GM19395 (cell line): Measurements from ENCODE around the gene SYT12.
"Not testable (repeated sequence)": the region's sequence is repeated elsewhere in the genome, so short reads cannot be mapped to it uniquely, and the experiment has no call there.

ENCODE experiments used
- ATAC-seq: cut with Tn5 transposase; IDR thresholded peaks from one replicate; pipeline ENCODE4 v1.9.1; 2021; ENCODE audit warnings: mild to moderate bottlenecking, moderate library complexity; ENCODE audit not compliant: unreplicated experiment

The SYT12 gene

GRCh38 chr11:66992041-66992440 lies 30.9 kb upstream of the SYT12 start:
- ATAC-seq = no peak

GRCh38 chr11:66996609-66997273 lies 26.2 kb upstream of the SYT12 start:
- ATAC-seq = no peak

GRCh38 chr11:66999555-66999954 lies 23.4 kb upstream of the SYT12 start:
- ATAC-seq = no peak

GRCh38 chr11:67001332-67001731 lies 21.6 kb upstream of the SYT12 start:
- ATAC-seq = no peak

GRCh38 chr11:67002297-67002913 lies 20.5 kb upstream of the SYT12 start:
- ATAC-seq = no peak

GRCh38 chr11:67002921-67003411 lies 20.0 kb upstream of the SYT12 start:
- no peak for ATAC-seq

- not testable (repeated sequence) for ATAC-seq
Measured at GRCh38 chr11:67005200-67005599, 17.7 kb upstream of the SYT12 start.

- no peak for ATAC-seq
Measured at GRCh38 chr11:67006029-67006884, 16.7 kb upstream of the SYT12 start.

- no peak for ATAC-seq
Measured at GRCh38 chr11:67007126-67007525, 15.8 kb upstream of the SYT12 start.

- ATAC-seq = no peak
Measured at GRCh38 chr11:67010296-67010905, 12.5 kb upstream of the SYT12 start.

- no peak for ATAC-seq
Measured at GRCh38 chr11:67013511-67014045, 9.4 kb upstream of the SYT12 start.

- no peak for ATAC-seq
Measured at GRCh38 chr11:67014343-67014742, 8.6 kb upstream of the SYT12 start.

- ATAC-seq = no peak
Measured at GRCh38 chr11:67015048-67015447, 7.9 kb upstream of the SYT12 start.

- ATAC-seq = no peak
Measured at GRCh38 chr11:67016550-67016949, 6.4 kb upstream of the SYT12 start.

GRCh38 chr11:67020949-67021348 lies 2.0 kb upstream of the SYT12 start:
- ATAC-seq = no peak

- ATAC-seq = no peak
Measured at GRCh38 chr11:67022341-67022933, 497 bp upstream of the SYT12 start.

GRCh38 chr11:67023957-67024353 lies 1.0 kb downstream of the SYT12 start:
- no peak for ATAC-seq

- no peak for ATAC-seq
Measured at GRCh38 chr11:67024410-67024809, 1.5 kb downstream of the SYT12 start.

GRCh38 chr11:67024966-67025365 lies 2.0 kb downstream of the SYT12 start:
- no peak for ATAC-seq

GRCh38 chr11:67025750-67026149 lies 2.8 kb downstream of the SYT12 start:
- ATAC-seq = no peak

GRCh38 chr11:67026941-67027340 lies 4.0 kb downstream of the SYT12 start:
- no peak for ATAC-seq
